ENCODE results near the gene XBP1.
"Not testable (repeated sequence)": the region's sequence is repeated elsewhere in the genome, so short reads cannot be mapped to it uniquely, and the experiment has no call there.

Gene XBP1

GRCh38 chr22:28791841-28792490 is 8.4 kb downstream of the XBP1 start:
- no peak for FAIRE-seq

GRCh38 chr22:28791124-28791523 is 9.2 kb downstream of the XBP1 start:
- no peak for FAIRE-seq

- peak; percentile 11 for FAIRE-seq
Measured at GRCh38 chr22:28788601-28789000, 11.8 kb downstream of the XBP1 start.

GRCh38 chr22:28783786-28784671 is 16.3 kb downstream of the XBP1 start:
- FAIRE-seq: no peak

- no peak for FAIRE-seq
Measured at GRCh38 chr22:28780296-28780695, 20.1 kb downstream of the XBP1 start.

GRCh38 chr22:28779833-28780232 is 20.5 kb downstream of the XBP1 start:
- FAIRE-seq: no peak

- FAIRE-seq: no peak
Measured at GRCh38 chr22:28774378-28774777, 26.0 kb downstream of the XBP1 start.

- FAIRE-seq: no peak
Measured at GRCh38 chr22:28773461-28773867, 26.9 kb downstream of the XBP1 start.

- FAIRE-seq: no peak
Measured at GRCh38 chr22:28772633-28773460, 27.5 kb downstream of the XBP1 start, which contains the start of gene CCDC117. CCDC117 (plus strand) TSS chr22:28772695; CDS start chr22:28772850, 155 bp downstream.

GRCh38 chr22:28771195-28771791 is 29.1 kb downstream of the XBP1 start:
- no peak for FAIRE-seq

- no peak for FAIRE-seq
Measured at GRCh38 chr22:28769394-28770085, 30.8 kb downstream of the XBP1 start.

GRCh38 chr22:28768701-28769393 is 31.5 kb downstream of the XBP1 start:
- no peak for FAIRE-seq

- FAIRE-seq: no peak
Measured at GRCh38 chr22:28766628-28767027, 33.7 kb downstream of the XBP1 start.

GRCh38 chr22:28762000-28762399 is 38.4 kb downstream of the XBP1 start:
- not testable (repeated sequence) for FAIRE-seq

- FAIRE-seq: no peak
Measured at GRCh38 chr22:28761449-28761755, 39.0 kb downstream of the XBP1 start.

GRCh38 chr22:28759861-28760560 is 40.4 kb downstream of the XBP1 start:
- no peak for FAIRE-seq

- FAIRE-seq: not testable (repeated sequence)
Measured at GRCh38 chr22:28754512-28754911, 45.9 kb downstream of the XBP1 start.

- FAIRE-seq: no peak
Measured at GRCh38 chr22:28750471-28750881, 49.9 kb downstream of the XBP1 start.
